HG02870 (cell line): ENCODE measurements around the gene CDC123.
"Not testable (repeated sequence)": the region's sequence is repeated elsewhere in the genome, so short reads cannot be mapped to it uniquely, and the experiment has no call there.

ENCODE experiments used
- ATAC-seq: cut with Tn5 transposase; IDR thresholded peaks from one replicate; pipeline ENCODE4 v1.9.1; 2021; ENCODE audit warnings: mild to moderate bottlenecking, moderate library complexity; ENCODE audit not compliant: unreplicated experiment

The CDC123 gene

DNA sequence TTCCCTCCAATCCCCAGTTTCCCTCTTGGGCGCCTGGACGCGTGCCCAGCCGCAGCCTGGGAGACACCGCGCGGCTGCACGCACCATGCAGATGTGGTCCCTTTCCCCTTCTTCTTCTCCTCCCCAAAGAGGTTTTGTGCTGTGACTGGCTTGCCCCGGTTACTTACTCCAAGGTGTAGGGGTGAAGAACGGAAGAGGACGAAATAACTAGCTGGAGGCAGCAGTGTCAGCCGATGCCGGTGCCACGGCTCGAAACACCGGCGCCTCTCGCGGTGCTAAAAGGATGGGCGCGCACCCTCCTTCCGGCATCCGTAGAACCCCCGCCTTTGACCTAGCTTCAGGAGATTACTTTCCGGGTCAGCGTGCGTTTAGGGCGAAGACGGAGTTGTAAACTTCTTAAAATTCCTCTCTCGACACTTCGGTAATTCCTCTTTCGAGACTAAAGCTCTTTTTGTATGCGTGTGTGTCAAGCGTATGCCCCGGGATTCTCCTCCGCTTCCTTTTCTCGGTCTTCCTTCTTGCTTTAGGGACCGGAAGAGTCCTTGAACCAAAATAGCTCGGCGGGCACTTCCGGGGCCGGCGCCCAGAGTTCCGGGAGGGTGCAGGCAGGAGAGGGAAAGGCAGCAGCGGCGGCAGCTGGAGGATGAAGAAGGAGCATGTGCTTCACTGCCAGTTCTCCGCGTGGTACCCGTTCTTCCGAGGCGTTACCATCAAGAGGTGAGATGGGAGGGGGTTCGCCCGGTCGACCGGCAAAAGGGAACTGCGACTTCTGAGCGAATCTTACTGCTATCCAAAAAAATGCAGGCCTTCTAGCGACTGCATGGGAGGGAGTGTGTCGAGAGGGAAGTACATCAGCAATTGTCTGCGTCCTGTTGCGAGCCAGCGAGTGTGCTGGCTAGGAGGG is at the start of gene CDC123, which contains the start of gene NUDT5:
Gene CDC123 (plus strand): TSS at position 586 of the 904 bp plus-strand sequence. CDS start 58 bp downstream, at position 644.
Gene NUDT5 (minus strand): TSS at position 289 of the 904 bp plus-strand sequence. CDS start 9,600 bp downstream, outside the sequence.
- peak; percentile 85 for ATAC-seq

GRCh38 chr10:12150163-12150562 is 45.8 kb upstream of the CDC123 start:
- ATAC-seq, result no peak

- ATAC-seq, result no peak
These were observed 41.5 kb upstream of the CDC123 start for GRCh38 chr10:12154516-12154915.

DNA sequence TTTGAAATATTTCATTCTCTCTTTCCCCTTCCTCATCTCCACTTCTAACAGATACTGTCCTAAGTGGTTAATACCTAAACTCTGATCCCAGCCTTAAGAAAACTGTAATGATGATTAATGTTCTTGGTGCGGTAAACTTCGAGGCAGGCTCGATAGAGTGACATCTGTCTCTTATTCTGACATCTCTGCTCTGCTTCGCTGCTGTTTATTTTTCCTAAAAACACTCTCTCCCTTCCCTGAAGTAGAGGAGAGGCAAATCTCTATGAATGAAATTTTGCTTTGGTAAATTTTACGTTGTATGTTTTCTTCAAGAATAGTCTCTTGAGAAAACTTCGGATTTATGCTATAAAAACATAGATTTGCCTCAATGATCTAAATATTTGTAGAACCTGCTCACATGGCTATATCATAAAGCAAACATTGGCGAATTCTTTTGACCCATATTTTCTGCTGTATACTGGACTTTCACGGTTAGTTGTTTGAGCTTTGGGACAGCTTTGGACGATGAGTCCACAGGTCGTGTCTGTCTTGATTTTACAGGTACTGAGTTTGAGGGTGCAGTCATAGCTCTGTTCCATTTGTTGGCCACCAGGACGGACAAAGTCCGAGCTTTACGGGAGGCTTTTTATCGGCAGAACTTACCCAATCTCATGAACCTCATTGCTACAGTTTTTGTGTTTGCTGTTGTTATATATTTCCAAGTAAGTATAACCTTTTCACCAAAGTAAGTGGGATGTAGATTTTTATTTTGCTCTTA is 39.4 kb upstream of the CDC123 start:
- no peak for ATAC-seq

GRCh38 chr10:12158111-12158510 is 37.9 kb upstream of the CDC123 start:
- ATAC-seq, result no peak

- ATAC-seq, result no peak
These were observed 35.3 kb upstream of the CDC123 start for GRCh38 chr10:12160664-12161063.

DNA sequence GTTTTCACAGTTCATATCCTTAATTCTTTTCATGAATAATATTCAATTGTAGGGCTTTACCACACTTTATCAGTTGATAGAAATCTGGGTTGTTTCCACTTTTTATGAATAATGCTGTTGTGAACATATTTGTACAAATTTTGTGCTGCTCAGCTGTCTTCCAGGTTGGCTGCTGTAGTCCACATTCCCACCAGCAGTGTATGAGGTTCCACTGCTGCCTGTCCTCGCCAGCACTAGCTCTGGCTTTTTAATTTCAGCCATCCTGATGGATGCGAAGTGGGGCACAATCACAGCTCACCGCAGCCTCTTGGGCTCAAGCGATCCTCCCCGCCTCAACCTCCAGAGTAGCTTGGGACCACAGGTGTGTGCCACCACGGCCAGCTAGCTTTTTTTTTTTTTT is 33.1 kb upstream of the CDC123 start:
- no peak for ATAC-seq

DNA sequence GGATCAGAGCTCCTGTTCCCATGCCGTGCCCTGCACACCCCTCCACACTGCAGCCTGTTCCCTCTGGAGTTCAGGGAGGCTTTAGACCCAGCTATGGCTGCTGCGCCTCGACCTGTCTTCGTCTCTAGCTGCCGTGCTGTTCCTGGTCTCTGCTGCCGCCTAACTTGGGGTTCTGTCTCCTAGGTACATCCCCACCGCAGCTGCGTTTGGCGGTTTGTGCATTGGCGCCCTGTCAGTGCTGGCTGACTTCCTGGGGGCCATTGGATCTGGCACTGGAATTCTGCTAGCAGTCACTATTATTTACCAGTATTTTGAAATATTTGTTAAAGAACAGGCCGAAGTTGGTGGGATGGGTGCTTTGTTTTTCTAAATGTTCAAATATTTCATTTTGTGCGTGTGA is 31.9 kb upstream of the CDC123 start:
- no peak for ATAC-seq

DNA sequence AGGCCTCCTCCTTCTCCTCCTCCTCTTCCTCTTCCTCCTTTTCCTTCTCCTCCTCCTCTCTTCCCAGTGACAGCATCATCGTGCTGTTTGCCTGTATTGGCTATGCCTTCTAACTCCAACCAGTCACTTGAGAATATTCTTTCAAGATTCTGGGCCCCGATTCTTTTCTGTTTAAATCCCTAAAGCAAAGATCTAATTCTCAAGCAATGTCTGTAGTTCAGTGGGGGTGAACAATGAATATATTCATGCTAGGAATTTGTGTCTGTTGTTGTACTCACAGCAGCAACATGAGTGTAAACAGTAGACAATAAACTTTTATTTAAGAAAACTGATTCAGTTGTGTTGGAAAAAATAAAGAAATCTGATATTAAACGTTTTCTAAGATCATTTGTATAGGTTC is 31.0 kb upstream of the CDC123 start:
- ATAC-seq, result no peak

DNA sequence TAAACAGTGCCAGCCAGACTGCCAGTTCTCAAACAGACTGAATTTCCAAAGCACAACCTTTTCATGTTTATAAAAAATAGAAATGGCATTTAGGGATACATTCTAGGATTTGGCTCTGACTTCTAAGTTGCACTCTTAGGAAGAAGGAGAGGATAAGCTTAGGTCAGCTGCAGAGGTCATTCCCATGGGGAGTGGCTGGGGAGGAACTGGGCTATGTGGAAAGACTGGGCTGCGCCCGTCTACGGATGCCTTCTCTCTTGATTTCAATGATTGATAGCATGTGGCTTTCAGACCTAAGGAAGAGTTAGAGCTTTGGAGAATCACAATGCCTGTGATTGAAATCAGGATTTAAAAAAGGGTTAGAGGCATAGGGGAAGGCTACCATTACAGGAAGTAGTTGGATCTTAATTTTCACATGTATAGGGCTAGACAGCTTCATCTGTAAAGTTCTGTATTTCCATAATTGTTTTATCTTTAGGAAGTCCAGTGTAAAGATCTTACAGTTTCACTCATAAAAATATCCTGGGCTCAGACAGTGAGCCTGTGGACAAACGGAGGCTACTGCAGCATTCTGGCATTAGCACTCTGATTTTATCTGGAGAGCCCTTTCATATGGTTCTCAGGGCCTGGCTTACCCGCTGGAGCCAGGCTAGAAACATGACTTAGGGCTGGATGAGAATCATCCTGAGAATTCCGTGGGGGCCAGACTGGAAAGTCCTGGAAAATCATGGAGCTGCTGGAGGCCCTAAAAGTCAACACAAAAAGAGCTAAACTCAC is 29.8 kb upstream of the CDC123 start:
- ATAC-seq, result no peak

DNA sequence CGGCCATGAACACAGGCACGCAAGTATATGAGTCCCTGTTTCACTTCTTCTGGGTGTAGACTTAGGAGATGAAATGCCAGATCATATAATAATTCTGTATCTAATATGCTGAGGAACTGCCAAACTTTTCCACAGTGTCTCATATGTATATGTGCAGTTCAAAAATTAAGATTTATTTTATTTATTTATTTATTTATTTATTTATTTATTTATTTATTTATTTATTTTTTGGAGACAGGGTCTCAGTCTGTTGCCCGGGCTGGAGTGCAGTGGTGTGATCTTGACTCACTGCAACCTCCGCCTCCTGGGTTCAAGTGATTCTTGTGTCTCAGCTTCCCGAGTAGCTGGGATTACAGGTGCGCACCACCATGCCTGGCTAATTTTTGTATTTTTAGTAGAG is 24.5 kb upstream of the CDC123 start:
- ATAC-seq, result not testable (repeated sequence)

GRCh38 chr10:12177642-12178041 is 18.3 kb upstream of the CDC123 start:
- ATAC-seq, result no peak

DNA sequence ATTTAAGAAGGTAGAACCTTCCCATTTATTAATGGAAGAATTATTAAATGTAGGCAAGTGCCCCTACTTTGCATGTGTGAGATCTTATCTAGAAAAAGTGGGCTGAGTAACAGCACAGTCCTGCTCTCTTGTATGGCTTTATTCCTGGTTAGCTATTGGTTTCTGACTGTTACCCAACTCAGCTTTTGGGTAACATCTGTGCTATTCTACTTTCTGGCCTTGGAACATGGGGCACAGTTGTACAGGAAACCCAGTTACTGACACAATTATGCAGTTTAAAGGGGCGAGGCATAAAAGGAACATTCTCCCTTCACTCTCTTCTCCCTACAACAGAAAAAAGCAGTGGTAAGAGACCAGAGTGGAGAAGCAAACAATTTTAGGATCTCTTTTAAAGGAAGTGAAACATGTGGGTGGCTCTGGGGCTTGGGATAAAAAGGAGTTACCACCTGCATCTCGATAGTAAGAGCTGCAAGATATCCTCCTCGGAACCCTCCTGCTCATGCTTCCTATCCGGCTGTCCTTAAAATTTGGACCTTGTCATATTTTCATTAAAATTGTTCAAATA is 16.3 kb upstream of the CDC123 start:
- no peak for ATAC-seq

DNA sequence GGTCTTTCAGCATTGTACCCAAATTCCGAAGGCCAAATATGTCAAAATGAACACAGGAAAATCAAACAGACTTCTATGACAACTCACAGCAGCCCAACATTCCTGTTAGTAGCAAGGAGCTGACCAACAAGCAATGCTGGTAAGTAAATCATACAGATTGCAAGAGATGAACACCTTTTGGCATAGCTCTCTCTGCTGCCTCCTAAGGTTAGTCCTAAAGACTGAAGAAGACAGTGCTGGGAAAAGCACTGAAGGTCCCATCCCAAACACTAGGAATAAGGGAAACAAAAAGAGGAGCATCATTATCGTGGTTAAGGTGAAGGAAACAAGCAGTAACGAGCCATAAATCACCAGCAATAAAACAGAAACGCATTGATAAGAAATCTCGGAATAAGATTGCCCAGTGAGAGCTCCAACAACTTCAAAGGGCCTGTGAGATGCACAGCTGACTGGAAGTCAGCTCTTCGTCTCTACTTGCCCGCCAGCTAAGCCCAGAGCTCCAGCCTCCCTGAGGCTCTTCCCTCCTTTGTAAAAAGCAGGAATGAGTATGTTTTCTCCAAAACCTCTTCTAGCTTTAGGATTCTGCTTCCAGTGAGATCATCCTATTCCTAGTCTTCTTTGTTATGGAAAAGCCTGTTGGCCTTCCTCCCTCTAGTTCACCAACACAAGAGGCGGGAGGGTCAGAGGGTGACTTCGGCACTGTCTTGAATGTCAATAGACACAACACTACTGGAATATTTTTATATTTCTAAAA is 15.6 kb upstream of the CDC123 start:
- no peak for ATAC-seq

DNA sequence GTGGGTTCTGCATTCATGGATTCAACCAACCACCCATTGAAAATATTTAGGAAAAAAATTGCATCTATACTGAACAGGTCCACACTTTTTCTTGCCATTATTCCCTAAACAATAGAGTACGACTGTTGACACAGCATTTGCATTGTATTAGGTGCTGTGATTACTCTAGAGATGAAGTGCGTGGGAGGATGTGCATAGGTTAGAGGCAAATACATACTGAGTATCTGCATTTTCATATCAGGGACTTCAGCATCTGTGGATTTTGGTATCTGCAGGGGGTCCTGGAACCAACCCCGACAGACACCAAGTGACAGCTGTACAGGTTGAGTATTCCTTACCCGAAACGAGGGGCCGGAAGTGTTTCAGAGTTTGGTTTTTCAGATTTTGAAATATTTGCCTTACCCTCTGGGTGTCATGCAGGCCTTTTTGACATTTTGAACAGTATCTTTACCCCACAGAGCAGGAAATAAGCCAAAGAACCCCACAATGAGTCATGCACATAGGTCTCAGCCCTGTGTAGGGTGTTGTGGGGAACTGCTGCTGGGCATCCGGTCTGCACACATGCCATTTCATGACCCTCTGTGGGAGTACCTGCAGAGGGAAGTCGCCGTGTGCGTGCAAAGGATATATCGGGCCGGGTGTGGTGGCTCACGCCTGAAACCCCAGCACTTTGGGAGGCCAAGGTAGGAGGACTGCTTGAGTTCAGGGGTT is 14.8 kb upstream of the CDC123 start:
- ATAC-seq, result peak; percentile 97

- ATAC-seq, result no peak
These were observed 11.8 kb upstream of the CDC123 start for GRCh38 chr10:12184165-12184564.

DNA sequence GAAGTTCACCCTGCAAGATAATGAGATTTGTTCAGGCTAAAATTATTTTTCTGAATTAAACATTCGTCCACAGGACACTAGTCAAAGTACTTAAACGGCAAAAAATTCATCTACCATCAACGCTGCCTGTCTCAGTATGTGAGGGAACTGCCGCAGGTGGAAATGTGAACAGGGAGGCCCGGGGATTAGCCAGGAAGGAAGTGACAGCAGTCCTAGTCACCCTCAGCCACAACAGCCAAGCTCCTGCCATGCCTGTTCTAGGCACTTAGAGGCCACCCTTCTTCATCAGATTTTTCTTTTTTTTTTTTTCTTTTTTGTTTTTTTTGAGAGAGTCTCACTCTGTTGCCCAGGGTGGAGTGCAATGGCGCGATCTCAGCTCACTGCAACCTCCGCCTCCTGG is 9.7 kb upstream of the CDC123 start:
- ATAC-seq, result no peak

GRCh38 chr10:12187321-12187905 is 8.6 kb upstream of the CDC123 start:
- ATAC-seq, result no peak

DNA sequence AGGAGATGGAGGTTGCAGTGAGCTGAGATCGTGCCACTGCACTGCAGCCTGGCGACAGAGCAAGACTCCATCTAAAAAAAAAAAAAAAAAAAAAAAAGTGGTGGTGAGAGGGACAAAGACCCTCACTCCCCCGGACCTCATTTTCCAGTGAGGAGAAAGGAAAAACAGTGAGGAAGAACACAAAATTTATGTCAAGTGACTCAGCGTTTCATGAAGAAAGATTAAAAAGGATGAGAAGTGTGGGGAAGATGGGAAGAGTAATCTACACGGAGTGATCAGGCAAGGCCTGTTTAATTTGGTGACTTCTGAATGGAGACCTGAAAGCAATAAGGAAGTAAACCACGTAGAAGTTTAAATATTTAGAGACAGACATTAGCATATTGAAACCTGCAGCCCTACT is 7.3 kb upstream of the CDC123 start:
- ATAC-seq, result no peak
